ENCODE results near the gene LIMCH1.

DNA sequence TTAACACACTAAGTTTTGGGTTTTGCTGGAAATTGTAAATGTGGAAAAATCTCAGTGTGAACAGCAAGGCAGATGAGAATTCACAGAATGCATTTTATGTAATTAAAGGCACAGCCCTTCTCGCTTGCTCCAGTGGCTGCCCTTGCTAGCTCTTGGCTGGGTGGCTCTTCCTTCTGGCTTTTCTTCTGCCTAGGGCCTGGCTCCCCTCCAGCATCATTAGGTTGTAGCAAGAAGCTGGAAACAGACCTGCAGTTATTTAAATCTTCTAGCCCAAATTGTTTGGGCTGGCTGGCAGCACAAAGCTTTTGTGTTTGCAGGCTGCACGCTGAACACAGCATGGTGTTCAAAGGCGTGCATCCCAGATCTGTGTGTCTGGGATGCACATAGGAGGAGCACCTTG, 56.5 kb downstream of the LIMCH1 start:
- TF ChIP-seq, protein P1, sequence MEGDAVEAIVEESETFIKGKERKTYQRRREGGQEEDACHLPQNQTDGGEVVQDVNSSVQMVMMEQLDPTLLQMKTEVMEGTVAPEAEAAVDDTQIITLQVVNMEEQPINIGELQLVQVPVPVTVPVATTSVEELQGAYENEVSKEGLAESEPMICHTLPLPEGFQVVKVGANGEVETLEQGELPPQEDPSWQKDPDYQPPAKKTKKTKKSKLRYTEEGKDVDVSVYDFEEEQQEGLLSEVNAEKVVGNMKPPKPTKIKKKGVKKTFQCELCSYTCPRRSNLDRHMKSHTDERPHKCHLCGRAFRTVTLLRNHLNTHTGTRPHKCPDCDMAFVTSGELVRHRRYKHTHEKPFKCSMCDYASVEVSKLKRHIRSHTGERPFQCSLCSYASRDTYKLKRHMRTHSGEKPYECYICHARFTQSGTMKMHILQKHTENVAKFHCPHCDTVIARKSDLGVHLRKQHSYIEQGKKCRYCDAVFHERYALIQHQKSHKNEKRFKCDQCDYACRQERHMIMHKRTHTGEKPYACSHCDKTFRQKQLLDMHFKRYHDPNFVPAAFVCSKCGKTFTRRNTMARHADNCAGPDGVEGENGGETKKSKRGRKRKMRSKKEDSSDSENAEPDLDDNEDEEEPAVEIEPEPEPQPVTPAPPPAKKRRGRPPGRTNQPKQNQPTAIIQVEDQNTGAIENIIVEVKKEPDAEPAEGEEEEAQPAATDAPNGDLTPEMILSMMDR (IDR thresholded peaks at IDR 0.05 in 2 of 3, conservative IDR thresholded peaks at IDR 0.05 in 1 of 3; ENCODE audit: borderline replicate concordance in 1 of 3, insufficient read depth in 1 of 3, low read depth in 2 of 3, low read length in 2 of 3) = no peak
- TF ChIP-seq POLR2A (IDR thresholded peaks at IDR 0.05; ENCODE audit: borderline replicate concordance, extremely low read depth, insufficient read depth, insufficient read length) = no peak
- no peak for TF ChIP-seq EZH2 (IDR thresholded peaks at IDR 0.05)
